ENCODE results near the gene C10orf53. TPM values are rescaled to one million over a fixed set of nuclear protein-coding genes. Genes with fewer than 3 reads are reported as not detected.

The C10orf53 gene
- total and polyA plus RNA-seq, 2 of the 4 experiments (the other 2 are of a cell fraction): not detected

- BruUV-seq (replicated peaks): no TSS peak
- Histone ChIP-seq H3K27me3 (ENCODE audit: control insufficient read depth, insufficient read depth, low read length) (peaks cover 7% of the 10 kb centered on the region), H3K18ac (ENCODE audit: low read depth, low read length) (no peak overlapping the region), H2BK20ac (ENCODE audit: low read depth, low read length) (no peak overlapping the region), H2AFZ (replicated peaks; ENCODE audit: low read length, poor library complexity) (peak overlapping the region; percentile 48), H3K4me3 (ENCODE audit: insufficient read depth, low read depth, low read length) (no peak overlapping the region), H3K23ac (ENCODE audit: low read depth, low read length) (no peak overlapping the region), H4K20me1 (ENCODE audit: insufficient read depth, low read length) (no peaks in the 10 kb centered on the region), H2BK5ac (ENCODE audit: low read depth, low read length, poor library complexity, severe bottlenecking) (no peak overlapping the region), H3K14ac (replicated peaks; ENCODE audit: low read depth, low read length) (no peak overlapping the region), H3K36me3 (ENCODE audit: control insufficient read depth, insufficient read depth, low read length) (no peaks in the 10 kb centered on the region), H4K5ac (ENCODE audit: low read depth, low read length) (no peak overlapping the region), H3K9ac (ENCODE audit: low read depth, low read length) (no peak overlapping the region), H3K27ac (ENCODE audit: insufficient read depth, low read length) (no peak overlapping the region), H3K9me3 (ENCODE audit: control insufficient read depth, insufficient read depth, low read length) (no peaks in the 10 kb centered on the region), H4K8ac (ENCODE audit: low read depth in 2 of 2, low read length in 2 of 2) (no peak overlapping the region), H3K4me2 (ENCODE audit: low read depth, low read length) (no peak overlapping the region), H3K4ac (ENCODE audit: low read depth, low read length) (no peak overlapping the region), H3K79me1 (ENCODE audit: low read depth in 1 of 2, low read length in 2 of 2) (no peaks in the 10 kb centered on the region), H3K4me1 (ENCODE audit: control insufficient read depth, insufficient read depth, low read length) (no peaks in the 10 kb centered on the region), H2BK120ac (ENCODE audit: low read depth, low read length) (no peak overlapping the region), H3K56ac (ENCODE audit: extremely low read depth, insufficient read depth, low read length) (no peak overlapping the region), H2AK9ac (replicated peaks; ENCODE audit: low read depth, low read length, poor library complexity) (no peak overlapping the region), H4K91ac (ENCODE audit: insufficient read depth, low read depth, low read length) (no peak overlapping the region), H2BK15ac (ENCODE audit: low read depth, low read length) (no peak overlapping the region), H3K9me1 (ENCODE audit: insufficient read depth, low read length) (no peaks in the 10 kb centered on the region), H2AK5ac (ENCODE audit: low read depth, low read length) (no peak overlapping the region)
- 87% methylated on average over 9 of the region's 18 CpGs; no CpG with 5 or more reads in 1 of the 2 experiments for WGBS, 2 experiments (ENCODE audit: extremely low coverage in 2 of 2, insufficient read length in 1 of 2)
- in situ Hi-C loops (cut with MboI; ENCODE audit: low sequenced_read_pairs): no loop called here
- dilution Hi-C loops (cut with HindIII; ENCODE audit: low sequenced_read_pairs, unreplicated experiment): no loop called here
- intact Hi-C loops (cut with micrococcal nuclease): no loop called here
- ChIA-PET CTCF (no interaction called here), POLR2A (ENCODE audit: unreplicated experiment) (no interaction called here)
- no peak for ATAC-seq (ENCODE audit: low read depth)
- DNase-seq: no peak
- TF ChIP-seq MAZ (IDR thresholded peaks at IDR 0.05; ENCODE audit: borderline replicate concordance, low read depth, low read length) (no peak), SMC3 (IDR thresholded peaks at IDR 0.05; ENCODE audit: low read depth, low read length) (no peak), CTCF (conservative IDR thresholded peaks at IDR 0.05; ENCODE audit: low read depth, low read length) (no peak), RAD21 (IDR thresholded peaks at IDR 0.05; ENCODE audit: low read length) (no peak), MXI1 (IDR thresholded peaks at IDR 0.05; ENCODE audit: borderline replicate concordance, low read depth, low read length) (no peak), USF2 (IDR thresholded peaks at IDR 0.05; ENCODE audit: low read depth, low read length) (no peak), CHD1 (IDR thresholded peaks at IDR 0.05; ENCODE audit: low read depth, low read length) (no peak), BHLHE40 (IDR thresholded peaks at IDR 0.05; ENCODE audit: low read depth, low read length) (no peak), POLR2A (IDR thresholded peaks at IDR 0.05; ENCODE audit: low read depth, low read length) (no peak), RFX5 (IDR thresholded peaks at IDR 0.05; ENCODE audit: low read depth, low read length) (no peak)
These were observed 24.4 kb upstream of the C10orf53 start for GRCh38 chr10:49655099-49655498.

All from IMR-90 (cell line).